ENCODE results near the gene SYNDIG1.

DNA sequence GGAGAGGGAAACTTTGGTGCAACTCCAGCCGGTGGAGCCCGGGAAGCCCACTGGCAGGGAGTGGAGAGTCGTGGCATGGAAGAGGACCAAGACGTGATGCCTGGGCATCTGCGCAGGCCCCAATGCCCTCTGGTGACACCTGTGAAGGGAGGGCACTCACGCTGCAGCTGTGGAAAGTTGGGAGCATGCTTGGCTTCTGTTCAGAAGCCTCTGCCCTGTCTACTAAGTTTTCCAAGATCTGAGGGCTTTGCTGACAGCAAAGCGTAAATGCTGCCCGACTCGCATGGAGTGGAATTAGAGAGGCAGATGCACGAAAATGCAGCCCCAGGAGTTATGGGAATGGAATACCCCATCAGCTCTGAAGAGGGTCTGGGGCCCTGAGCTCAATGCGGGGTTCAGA lies 75.7 kb downstream of the SYNDIG1 start:
- TF ChIP-seq, protein P1, sequence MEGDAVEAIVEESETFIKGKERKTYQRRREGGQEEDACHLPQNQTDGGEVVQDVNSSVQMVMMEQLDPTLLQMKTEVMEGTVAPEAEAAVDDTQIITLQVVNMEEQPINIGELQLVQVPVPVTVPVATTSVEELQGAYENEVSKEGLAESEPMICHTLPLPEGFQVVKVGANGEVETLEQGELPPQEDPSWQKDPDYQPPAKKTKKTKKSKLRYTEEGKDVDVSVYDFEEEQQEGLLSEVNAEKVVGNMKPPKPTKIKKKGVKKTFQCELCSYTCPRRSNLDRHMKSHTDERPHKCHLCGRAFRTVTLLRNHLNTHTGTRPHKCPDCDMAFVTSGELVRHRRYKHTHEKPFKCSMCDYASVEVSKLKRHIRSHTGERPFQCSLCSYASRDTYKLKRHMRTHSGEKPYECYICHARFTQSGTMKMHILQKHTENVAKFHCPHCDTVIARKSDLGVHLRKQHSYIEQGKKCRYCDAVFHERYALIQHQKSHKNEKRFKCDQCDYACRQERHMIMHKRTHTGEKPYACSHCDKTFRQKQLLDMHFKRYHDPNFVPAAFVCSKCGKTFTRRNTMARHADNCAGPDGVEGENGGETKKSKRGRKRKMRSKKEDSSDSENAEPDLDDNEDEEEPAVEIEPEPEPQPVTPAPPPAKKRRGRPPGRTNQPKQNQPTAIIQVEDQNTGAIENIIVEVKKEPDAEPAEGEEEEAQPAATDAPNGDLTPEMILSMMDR (IDR thresholded peaks at IDR 0.05 in 2 of 3, conservative IDR thresholded peaks at IDR 0.05 in 1 of 3; ENCODE audit: insufficient read depth in 2 of 3, low read depth in 1 of 3, low read length in 3 of 3) = no peak
- TF ChIP-seq RCOR1 (IDR thresholded peaks at IDR 0.05; ENCODE audit: borderline replicate concordance in 1 of 2, low read depth in 2 of 2, low read length in 2 of 2) = no peak
- TF ChIP-seq RB1 (IDR thresholded peaks at IDR 0.05; ENCODE audit: low read depth) = no peak
- TF ChIP-seq POLR2B (IDR thresholded peaks at IDR 0.05; ENCODE audit: low read depth, partially characterized antibody) = no peak
- TF ChIP-seq KLF6 (CRISPR knock-in tag; IDR thresholded peaks at IDR 0.05; ENCODE audit: borderline replicate concordance) = no peak
- TF ChIP-seq RAD51 (IDR thresholded peaks at IDR 0.05; ENCODE audit: borderline replicate concordance, low read depth) = no peak
- TF ChIP-seq EGR1 (conservative IDR thresholded peaks at IDR 0.05) = no peak
